ENCODE data around the gene FSIP1. TPM values are rescaled to one million over a fixed set of nuclear protein-coding genes. Genes with fewer than 3 reads are reported as not detected.

FSIP1 gene
- total RNA-seq, 2 donors from 2014 or later: 0.33 TPM; not detected in 1

GRCh38 chr15:39714251-39714650 lies 68.4 kb downstream of the FSIP1 start:
- intact Hi-C loops (cut with DNase I): no loop called here
- ATAC-seq: no peak
- TF ChIP-seq POLR2A (IDR thresholded peaks at IDR 0.05) (no peak), CTCF (IDR thresholded peaks at IDR 0.05) (no peak)
- Histone ChIP-seq H3K27ac (no peak overlapping the region), H3K4me3 (no peak overlapping the region), H3K9me3 (no peaks in the 10 kb centered on the region), H3K27me3 (no peaks in the 10 kb centered on the region), H3K36me3 (replicated peaks in 1 of 2; ENCODE audit: insufficient read depth in 1 of 2, low read depth in 2 of 2) (no peaks in the 10 kb centered on the region), H3K4me1 (no peaks in the 10 kb centered on the region)
- no peak for DNase-seq
- 53 to 57% methylated on average over 2 of the region's 2 CpGs for WGBS, 2 donors

- ATAC-seq (no peak), DNase-seq (no peak)
- Histone ChIP-seq H3K4me3 (no peak overlapping the region), H3K4me1 (no peaks in the 10 kb centered on the region), H3K27ac (no peak overlapping the region), H3K27me3 (no peaks in the 10 kb centered on the region), H3K9me3 (no peaks in the 10 kb centered on the region), H3K36me3 (replicated peaks in 1 of 2; ENCODE audit: insufficient read depth in 1 of 2, low read depth in 2 of 2) (no peaks in the 10 kb centered on the region)
- WGBS, 2 donors: 68 to 88% methylated on average over 1 of the region's 1 CpG
- TF ChIP-seq POLR2A (IDR thresholded peaks at IDR 0.05): no peak
- intact Hi-C loops (cut with DNase I): no loop called here
These were observed 68.8 kb downstream of the FSIP1 start for GRCh38 chr15:39713846-39714245.

GRCh38 chr15:39710681-39711080 lies 72.0 kb downstream of the FSIP1 start:
- H3K27ac ChIP-seq: no peak overlapping the region
- intact Hi-C loops (cut with DNase I): no loop called here
- H3K9me3 ChIP-seq: no peaks in the 10 kb centered on the region
- H3K4me1 ChIP-seq: no peaks in the 10 kb centered on the region
- TF ChIP-seq POLR2A (IDR thresholded peaks at IDR 0.05): no peak
- no peak for TF ChIP-seq CTCF (IDR thresholded peaks at IDR 0.05)
- DNase-seq (no peak), ATAC-seq (no peak)
- H3K4me3 ChIP-seq: no peak overlapping the region
- no peaks in the 10 kb centered on the region for H3K27me3 ChIP-seq
- WGBS, 2 donors: 11 to 20% methylated on average over 2 of the region's 2 CpGs
- no peaks in the 10 kb centered on the region for H3K36me3 ChIP-seq (replicated peaks in 1 of 2; ENCODE audit: insufficient read depth in 1 of 2, low read depth in 2 of 2)

GRCh38 chr15:39709941-39710340 lies 72.7 kb downstream of the FSIP1 start:
- TF ChIP-seq CTCF (IDR thresholded peaks at IDR 0.05) (no peak), POLR2A (IDR thresholded peaks at IDR 0.05) (no peak)
- H3K27me3 ChIP-seq: no peaks in the 10 kb centered on the region
- 83 to 93% methylated on average over 4 of the region's 4 CpGs for WGBS, 2 donors
- H3K9me3 ChIP-seq: no peaks in the 10 kb centered on the region
- DNase-seq: no peak
- H3K27ac ChIP-seq: no peak overlapping the region
- ATAC-seq: no peak
- no peak overlapping the region for H3K4me3 ChIP-seq
- no peaks in the 10 kb centered on the region for H3K4me1 ChIP-seq
- H3K36me3 ChIP-seq (replicated peaks in 1 of 2; ENCODE audit: insufficient read depth in 1 of 2, low read depth in 2 of 2): no peaks in the 10 kb centered on the region
- intact Hi-C loops (cut with DNase I): no loop called here

- ATAC-seq (no peak), DNase-seq (no peak)
- Histone ChIP-seq H3K36me3 (replicated peaks in 1 of 2; ENCODE audit: insufficient read depth in 1 of 2, low read depth in 2 of 2) (no peaks in the 10 kb centered on the region), H3K27ac (no peak overlapping the region), H3K4me3 (no peak overlapping the region), H3K27me3 (no peaks in the 10 kb centered on the region), H3K9me3 (no peaks in the 10 kb centered on the region), H3K4me1 (no peaks in the 10 kb centered on the region)
- intact Hi-C loops (cut with DNase I): no loop called here
- no peak for TF ChIP-seq POLR2A (IDR thresholded peaks at IDR 0.05)
- TF ChIP-seq CTCF (IDR thresholded peaks at IDR 0.05): no peak
- WGBS, 2 donors: 83 to 85% methylated on average over 2 of the region's 2 CpGs
These were observed 76.4 kb downstream of the FSIP1 start for GRCh38 chr15:39706206-39706605.

All from body of pancreas (tissue), 4 donors.